DMS114 treated with DMSO at 0.1 percent for 48 hours (cell line): ENCODE results near the gene PHOX2A.
A peak's percentile ranks its signal among the peaks of the same experiment; 100 is the strongest.
"Not testable (repeated sequence)": the region's sequence is repeated elsewhere in the genome, so short reads cannot be mapped to it uniquely, and the experiment has no call there.

ENCODE experiments used
- DNase-seq: peaks from one replicate; lab custom pipeline; 2025; ENCODE audit not compliant: unreplicated experiment; lab: John Stamatoyannopoulos, UW

Gene PHOX2A

DNA sequence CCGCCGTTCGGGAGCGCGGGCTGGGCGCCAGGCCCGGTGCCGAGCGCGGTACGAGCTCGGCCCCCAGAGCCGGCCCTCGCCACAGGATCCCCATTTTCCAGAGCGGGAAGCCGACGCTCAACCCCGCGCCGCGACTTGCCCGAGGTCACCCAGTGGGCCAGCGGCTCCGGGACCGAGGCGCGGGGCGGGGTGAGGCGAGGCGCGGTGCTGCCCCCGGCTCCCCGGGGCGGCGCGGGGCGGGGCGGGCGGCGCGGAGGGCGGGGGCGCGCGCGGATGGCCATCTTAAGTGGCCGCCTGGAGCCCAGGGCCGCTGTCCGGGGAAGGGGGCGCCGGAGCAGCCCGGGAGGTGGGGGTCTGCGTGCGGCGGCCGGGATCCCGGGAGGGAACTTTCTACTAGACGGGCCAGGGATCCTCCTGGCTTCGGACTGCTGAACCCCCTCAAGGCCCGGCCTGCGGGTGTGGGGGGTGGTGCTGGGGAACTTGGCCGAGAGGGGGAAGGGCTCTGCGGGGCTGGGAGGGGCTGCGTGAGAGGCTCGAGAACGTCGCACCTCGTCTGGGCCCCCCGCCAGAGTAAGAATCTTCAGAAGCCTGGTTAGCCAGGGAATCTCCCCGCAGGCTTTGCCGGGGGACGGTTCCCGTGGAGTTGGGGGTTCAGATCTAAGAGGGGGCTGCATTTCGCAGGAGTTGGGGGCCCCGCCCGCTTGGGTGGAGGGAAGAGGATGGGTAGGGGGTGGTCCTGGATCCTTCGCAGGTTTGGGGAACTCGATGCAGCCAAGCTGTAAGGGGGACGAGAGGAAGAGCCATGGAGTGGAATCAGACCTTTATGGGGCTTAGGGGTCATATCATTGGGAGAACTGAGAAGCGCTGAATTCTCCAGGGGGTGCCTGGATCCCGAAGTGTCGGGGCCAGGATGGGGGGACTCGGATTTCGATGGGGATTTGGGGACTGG, 20.1 kb downstream of the PHOX2A start:
- no peak for DNase-seq

GRCh38 chr11:72222907-72223614, 20.9 kb downstream of the PHOX2A start:
- peak; percentile 64 for DNase-seq

DNA sequence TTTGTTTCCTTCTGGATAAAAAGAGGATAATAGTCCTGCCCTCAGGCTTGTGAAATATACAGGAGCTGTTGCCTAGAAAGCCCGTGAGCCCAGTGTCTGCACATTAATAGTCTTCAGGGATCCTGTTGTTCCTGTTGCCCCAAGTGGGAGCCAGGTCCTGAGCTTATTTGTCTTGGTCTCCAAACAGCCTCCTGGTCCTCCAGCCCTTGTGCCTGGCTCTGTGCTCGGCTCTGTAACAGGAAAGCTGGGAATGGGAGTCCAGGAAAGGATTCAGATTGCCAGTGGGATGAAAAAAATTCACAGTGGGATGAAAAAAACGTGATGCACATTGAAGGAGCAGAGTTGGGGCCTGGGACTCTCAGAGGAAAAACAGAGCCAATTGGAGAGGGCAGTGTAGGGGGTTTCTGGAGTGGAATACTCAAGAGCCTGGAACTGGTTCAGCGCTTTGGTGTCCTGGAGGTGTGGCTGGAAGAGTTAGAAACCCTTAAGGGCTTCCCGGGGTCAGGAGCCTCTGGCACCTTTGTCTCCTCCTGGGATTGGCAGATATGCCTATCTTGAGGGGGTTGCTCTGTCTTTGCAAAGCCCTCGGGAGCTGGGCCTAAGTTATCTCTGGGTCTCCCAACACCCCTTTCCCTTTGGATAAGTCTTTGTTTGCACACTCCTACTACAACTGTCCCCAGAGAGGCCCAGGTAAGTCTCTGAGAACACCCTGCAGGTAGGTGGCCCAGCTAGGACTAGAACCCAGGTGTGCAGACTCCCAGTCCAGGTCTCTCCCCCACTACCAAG, 21.7 kb downstream of the PHOX2A start:
- no peak for DNase-seq

GRCh38 chr11:72221386-72222075, 22.4 kb downstream of the PHOX2A start:
- DNase-seq = no peak

GRCh38 chr11:72220696-72221363, 23.1 kb downstream of the PHOX2A start:
- DNase-seq = no peak

- DNase-seq = no peak
Measured at GRCh38 chr11:72218251-72218745, 25.7 kb downstream of the PHOX2A start.

- no peak for DNase-seq
Measured at GRCh38 chr11:72217841-72218240, 26.1 kb downstream of the PHOX2A start.

- DNase-seq = no peak
Measured at GRCh38 chr11:72216638-72217037, 27.3 kb downstream of the PHOX2A start, which contains the start of gene FOLR2. Gene FOLR2 (plus strand): TSS chr11:72216794. CDS start chr11:72218585, 1,791 bp downstream.

DNA sequence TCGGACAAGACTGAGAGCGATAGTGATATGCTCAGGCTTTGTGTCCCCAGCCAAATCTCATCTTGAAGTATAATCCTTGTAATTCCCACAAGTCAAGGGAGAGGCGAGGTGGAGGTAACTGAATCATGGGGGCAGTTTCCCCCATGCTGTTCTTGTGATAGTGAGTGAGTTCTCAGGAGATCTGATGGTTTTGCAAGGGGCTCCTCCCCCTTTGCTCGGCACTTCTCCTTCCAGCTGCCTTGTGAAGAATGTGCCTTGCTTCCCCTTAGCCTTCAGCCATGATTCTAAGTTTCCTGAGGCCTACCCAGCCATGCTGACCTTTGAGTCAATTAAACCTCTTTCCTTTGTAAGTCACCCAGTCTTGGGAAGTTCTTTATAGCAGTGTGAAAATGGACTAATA, 34.9 kb downstream of the PHOX2A start:
- no peak for DNase-seq

GRCh38 chr11:72208281-72208680, 35.7 kb downstream of the PHOX2A start:
- no peak for DNase-seq

- DNase-seq = not testable (repeated sequence)
Measured at GRCh38 chr11:72206794-72207193, 37.2 kb downstream of the PHOX2A start.

- no peak for DNase-seq
Measured at GRCh38 chr11:72204886-72205285, 39.1 kb downstream of the PHOX2A start.

DNA sequence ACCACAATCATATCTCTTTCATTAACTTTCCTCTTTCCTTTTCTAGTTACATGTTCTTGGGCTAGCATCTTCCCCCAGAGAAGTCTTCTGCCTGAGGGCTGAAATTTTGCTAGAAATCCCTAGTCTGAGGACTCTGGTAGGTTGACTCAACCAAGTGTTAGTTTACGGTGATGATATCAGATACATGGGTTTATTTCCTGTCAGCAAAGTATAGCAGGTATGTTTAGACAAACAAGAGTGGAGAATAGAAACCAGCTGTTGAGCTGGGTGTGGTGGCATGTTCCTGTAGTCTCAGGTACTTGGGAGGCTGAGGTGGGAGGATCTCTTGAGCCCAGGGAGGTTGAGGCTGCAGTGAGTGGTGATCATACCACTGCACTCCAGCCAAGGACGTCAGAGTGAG, 40.8 kb downstream of the PHOX2A start:
- DNase-seq = no peak

DNA sequence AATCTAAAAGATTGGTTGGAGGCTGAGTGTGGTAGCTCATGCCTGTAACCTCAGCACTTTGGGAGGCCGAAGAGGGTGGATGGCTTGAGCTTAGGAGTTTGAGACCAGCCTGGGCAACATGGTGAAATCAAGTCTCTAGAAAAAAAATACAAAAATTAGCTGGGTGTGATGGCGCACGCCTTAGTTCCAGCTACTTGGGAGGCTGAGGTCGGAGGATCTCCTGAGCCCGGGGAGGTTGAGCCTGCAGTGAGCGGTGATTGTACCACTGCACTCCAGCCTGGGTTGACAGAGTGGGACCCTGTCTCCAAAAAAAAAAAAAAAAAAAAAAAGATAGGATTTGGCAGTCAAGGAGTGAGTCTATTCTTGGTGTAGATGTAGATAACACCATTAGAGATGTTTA, 41.4 kb downstream of the PHOX2A start:
- no peak for DNase-seq

GRCh38 chr11:72201445-72201844, 42.5 kb downstream of the PHOX2A start:
- DNase-seq = not testable (repeated sequence)

DNA sequence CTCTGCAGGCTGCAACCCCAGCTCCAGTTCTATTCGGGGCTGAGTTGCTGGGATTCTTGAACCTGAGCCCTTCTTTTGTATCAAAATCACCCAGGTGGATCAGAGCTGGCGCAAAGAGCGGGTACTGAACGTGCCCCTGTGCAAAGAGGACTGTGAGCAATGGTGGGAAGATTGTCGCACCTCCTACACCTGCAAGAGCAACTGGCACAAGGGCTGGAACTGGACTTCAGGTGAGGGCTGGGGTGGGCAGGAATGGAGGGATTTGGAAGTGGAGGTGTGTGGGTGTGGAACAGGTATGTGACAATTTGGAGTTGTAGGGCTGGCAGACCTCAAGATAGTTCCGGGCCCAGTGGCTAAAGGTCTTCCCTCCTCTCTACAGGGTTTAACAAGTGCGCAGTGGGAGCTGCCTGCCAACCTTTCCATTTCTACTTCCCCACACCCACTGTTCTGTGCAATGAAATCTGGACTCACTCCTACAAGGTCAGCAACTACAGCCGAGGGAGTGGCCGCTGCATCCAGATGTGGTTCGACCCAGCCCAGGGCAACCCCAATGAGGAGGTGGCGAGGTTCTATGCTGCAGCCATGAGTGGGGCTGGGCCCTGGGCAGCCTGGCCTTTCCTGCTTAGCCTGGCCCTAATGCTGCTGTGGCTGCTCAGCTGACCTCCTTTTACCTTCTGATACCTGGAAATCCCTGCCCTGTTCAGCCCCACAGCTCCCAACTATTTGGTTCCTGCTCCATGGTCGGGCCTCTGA, 48.3 kb downstream of the PHOX2A start:
- no peak for DNase-seq

GRCh38 chr11:72191961-72192381, 52.0 kb downstream of the PHOX2A start, which contains the start of gene FOLR1:
Gene FOLR1 (plus strand): TSS chr11:72192140. CDS start chr11:72192174, 34 bp downstream.
- no peak for DNase-seq

GRCh38 chr11:72190631-72191071, 53.3 kb downstream of the PHOX2A start:
- DNase-seq = no peak
